LNCAP (cell line): Measurements from ENCODE around the gene KRT76.

Experiments
- TF ChIP-seq, protein P1 (sequence below): fragments of 450-650 bp; IDR thresholded peaks from 2 replicates; pipeline ENCODE4 v1.5.1; 2017; ENCODE audit warnings: mild to moderate bottlenecking

The KRT76 gene

DNA sequence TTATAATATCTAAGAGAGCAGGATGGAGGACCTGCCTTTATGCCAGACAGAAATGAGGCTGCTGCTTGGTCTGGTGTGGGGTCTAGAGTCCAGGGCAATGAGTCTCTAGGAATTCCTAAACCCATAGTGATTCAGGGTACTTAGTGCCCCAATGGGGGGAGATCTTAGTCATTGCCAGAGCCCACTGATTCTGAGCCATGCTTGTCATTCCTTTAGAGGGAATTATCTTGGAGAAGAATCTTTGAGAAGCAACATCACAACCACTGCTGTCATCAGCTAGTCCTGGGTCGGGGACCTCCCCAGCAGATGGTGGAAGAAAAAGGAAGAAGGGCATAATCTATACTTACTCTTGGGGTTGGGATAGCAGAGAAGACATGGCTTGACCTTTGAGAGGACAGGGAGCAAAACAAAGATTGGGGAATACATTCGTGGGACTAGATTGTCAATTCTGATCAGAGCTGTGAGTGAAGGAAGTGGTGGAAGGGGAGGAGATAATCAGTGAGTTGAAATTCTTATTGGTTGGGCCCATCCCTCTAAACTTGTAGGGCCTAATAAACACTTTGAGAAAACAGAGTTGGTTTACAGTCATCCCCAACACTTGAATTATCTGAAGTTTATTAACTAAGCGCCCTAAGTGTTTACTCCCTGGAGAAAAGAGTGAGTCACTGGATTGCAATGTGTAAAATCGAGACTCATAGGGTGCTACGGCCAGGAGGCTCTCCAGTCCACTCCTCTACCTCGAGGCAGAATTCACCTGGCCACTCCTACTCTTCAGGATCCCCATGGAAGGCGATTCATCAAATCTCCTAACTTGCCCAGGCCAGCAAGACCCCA lies 21.7 kb upstream of the KRT76 start:
- TF ChIP-seq, protein P1, sequence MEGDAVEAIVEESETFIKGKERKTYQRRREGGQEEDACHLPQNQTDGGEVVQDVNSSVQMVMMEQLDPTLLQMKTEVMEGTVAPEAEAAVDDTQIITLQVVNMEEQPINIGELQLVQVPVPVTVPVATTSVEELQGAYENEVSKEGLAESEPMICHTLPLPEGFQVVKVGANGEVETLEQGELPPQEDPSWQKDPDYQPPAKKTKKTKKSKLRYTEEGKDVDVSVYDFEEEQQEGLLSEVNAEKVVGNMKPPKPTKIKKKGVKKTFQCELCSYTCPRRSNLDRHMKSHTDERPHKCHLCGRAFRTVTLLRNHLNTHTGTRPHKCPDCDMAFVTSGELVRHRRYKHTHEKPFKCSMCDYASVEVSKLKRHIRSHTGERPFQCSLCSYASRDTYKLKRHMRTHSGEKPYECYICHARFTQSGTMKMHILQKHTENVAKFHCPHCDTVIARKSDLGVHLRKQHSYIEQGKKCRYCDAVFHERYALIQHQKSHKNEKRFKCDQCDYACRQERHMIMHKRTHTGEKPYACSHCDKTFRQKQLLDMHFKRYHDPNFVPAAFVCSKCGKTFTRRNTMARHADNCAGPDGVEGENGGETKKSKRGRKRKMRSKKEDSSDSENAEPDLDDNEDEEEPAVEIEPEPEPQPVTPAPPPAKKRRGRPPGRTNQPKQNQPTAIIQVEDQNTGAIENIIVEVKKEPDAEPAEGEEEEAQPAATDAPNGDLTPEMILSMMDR = no peak

DNA sequence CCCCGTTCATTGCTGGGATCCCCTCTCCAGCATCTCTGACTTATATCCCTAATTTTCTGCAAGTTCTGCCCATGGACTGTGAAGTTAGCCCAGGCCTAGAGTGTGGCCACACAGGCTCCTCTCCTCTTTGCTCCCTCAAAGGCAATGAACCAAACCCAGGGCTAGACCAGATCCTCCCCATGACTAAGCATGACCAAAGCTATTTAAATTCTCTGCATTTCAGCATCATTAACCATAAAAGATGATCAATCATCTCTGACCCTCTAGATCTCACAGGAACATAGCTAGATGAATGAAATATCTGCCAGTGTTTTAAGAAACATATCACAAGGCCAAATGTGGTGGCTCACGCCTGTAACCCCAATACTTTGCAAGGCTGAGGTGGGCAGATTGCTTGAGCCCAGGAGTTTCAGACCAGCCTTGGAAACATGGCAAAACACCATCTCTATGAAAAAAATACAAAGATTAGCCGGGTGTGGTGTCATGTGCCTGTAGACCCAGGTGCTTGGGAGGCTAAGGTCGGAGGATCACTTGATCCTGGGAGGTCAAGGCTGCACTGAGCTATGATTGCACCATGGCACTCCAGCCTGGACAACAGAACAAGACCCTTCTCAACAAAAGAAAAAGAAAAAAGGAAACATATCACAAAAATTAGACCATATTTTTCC lies 21.0 kb upstream of the KRT76 start:
- TF ChIP-seq, protein P1 = no peak

DNA sequence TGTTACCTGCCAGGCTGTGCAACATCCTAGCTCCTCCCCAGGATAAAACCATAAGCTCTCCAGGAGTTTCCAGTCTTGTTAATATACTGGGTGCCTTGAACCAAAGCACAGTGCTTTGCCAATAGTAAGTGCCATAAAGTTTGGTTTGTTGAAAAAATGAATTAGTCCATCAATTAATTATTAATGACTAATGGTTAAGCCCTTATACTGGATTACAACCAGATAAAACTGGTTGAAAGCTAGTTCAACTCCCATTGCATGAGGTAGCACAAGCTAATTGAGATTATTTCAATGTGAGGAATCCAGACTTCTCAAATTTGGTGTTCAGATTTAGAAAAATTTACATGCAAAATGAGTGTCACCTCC lies 20.4 kb upstream of the KRT76 start:
- TF ChIP-seq, protein P1 = no peak

DNA sequence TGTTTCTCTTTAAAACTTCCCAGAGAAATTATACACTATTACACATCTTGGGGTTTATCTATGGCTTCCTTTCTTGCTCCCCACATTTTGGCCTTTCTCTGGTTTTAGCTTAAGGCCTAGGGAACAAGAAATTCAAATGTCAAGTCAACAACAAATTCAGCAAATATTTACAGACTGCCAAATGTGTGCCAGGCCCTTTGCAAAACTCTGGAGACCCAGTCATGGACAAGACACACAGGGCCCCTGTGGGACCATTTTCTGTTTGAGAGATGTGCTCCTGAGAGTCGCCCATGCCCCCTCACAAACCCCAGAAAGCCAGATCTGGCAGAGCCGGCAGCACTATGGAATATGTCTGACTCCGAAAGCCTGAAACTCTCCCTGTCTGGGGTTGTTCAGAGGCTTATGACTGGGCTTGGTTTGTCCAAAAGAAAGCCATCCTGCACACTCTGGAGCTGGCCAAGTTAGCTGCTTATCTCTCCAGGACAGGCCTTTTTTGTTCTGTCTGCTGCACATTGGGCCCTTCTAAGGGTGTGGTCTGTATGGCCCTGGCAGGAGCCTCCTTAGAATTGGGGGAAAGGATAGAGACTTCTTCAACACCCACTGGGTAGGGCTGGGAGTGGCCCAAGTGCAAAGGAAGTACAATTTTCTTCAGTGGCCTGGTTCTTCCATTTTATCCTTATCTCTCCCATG lies 19.8 kb upstream of the KRT76 start:
- TF ChIP-seq, protein P1 = no peak

DNA sequence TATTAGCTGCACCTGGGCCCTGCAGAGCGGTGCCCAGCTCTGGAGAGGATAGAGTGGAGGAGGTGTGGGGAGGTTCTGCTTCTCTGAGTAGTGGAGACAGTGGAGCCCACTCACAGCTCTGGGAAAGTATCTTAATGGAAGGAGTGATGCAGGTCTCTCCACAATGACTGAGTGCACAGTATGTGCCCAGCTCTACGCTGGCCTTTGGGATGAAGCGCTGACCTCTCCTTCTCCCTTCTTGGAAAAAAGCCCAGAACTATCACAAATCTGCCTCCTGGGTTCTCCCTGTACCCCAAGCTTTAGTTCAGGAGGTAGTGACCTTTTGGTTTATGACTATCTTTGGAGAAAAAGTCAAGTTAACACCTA lies 19.3 kb upstream of the KRT76 start:
- TF ChIP-seq, protein P1 = no peak

DNA sequence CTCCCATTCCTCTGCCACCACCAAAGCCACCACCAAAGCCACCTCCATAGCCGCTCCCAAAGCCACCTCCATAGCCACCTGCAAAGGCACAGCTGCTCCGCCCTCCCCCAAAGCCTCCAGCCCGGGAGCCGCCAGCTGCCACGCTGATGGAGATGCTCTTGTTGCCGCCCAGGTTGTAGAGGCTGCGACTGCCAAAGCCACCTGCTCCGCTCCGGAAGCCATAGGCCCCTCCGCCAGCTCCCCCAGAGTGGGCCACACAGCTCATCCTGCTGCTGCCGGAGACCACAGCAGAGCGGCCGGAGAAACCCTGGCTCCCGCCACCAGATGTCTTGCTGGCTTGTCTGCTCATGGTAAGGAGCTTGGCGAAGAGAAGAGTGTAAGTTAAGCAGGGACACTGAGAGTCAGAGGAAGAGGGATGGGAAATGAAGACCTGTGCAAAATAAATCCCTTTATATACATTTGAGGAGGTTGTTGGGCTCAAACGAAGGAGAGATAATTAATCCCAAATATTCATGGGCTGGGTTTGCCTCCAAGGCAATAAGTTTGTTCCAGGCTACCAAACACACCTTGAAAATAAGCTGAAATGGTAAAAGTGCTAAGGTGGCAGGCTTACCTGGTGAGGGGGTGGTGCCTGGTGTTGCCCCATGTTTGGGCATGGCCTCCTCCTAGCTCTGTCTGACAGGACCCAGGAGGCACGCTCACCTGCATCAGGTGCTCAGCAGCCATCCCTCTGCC lies 18.7 kb upstream of the KRT76 start, which contains the start of gene KRT3:
Gene KRT3 (minus strand): TSS at position 424 of the 735 bp plus-strand sequence. CDS start 75 bp downstream, at position 349.
- TF ChIP-seq, protein P1 = no peak
